GM18909 (cell line): ENCODE data around the gene FAM9C.
A peak's percentile ranks its signal among the peaks of the same experiment; 100 is the strongest.
"Not testable (repeated sequence)": the region's sequence is repeated elsewhere in the genome, so short reads cannot be mapped to it uniquely, and the experiment has no call there.

Experiments used
- ATAC-seq: cut with Tn5 transposase; IDR thresholded peaks from one replicate; pipeline ENCODE4 v1.9.1; 2021; ENCODE audit warnings: mild to moderate bottlenecking; ENCODE audit not compliant: unreplicated experiment, poor library complexity

FAM9C gene

GRCh38 chrX:13044441-13044840 is at the start of gene FAM9C:
TSS of gene FAM9C (minus strand) at chrX:13044620. CDS start at chrX:13043789, 831 bp downstream.
- ATAC-seq: no peak

- ATAC-seq: no peak
These were observed 49.2 kb upstream of the FAM9C start for GRCh38 chrX:13093529-13094140.

- peak; percentile 82 for ATAC-seq
These were observed 48.1 kb upstream of the FAM9C start for GRCh38 chrX:13092455-13092941.

GRCh38 chrX:13091111-13091765 is 46.8 kb upstream of the FAM9C start:
- no peak for ATAC-seq

GRCh38 chrX:13090339-13091110 is 46.1 kb upstream of the FAM9C start:
- ATAC-seq: no peak

- ATAC-seq: no peak
These were observed 45.6 kb upstream of the FAM9C start for GRCh38 chrX:13090027-13090338.

GRCh38 chrX:13088156-13088487 is 43.7 kb upstream of the FAM9C start:
- ATAC-seq: no peak

GRCh38 chrX:13087322-13088155 is 43.1 kb upstream of the FAM9C start:
- ATAC-seq: peak; percentile 80

GRCh38 chrX:13086793-13087321 is 42.4 kb upstream of the FAM9C start:
- not testable (repeated sequence) for ATAC-seq

- no peak for ATAC-seq
These were observed 41.7 kb upstream of the FAM9C start for GRCh38 chrX:13086076-13086475.

- no peak for ATAC-seq
These were observed 41.1 kb upstream of the FAM9C start for GRCh38 chrX:13085526-13085925.

GRCh38 chrX:13084611-13085010 is 40.2 kb upstream of the FAM9C start:
- no peak for ATAC-seq

- not testable (repeated sequence) for ATAC-seq
These were observed 39.4 kb upstream of the FAM9C start for GRCh38 chrX:13083755-13084326.

GRCh38 chrX:13082206-13083065 is 38.0 kb upstream of the FAM9C start:
- no peak for ATAC-seq

GRCh38 chrX:13081395-13082205 is 37.2 kb upstream of the FAM9C start:
- peak; percentile 54 for ATAC-seq

- ATAC-seq: no peak
These were observed 35.8 kb upstream of the FAM9C start for GRCh38 chrX:13080128-13080795.

GRCh38 chrX:13078739-13079444 is 34.5 kb upstream of the FAM9C start:
- no peak for ATAC-seq
